CD4-positive, alpha-beta T cell treated with Interleukin-6 for 4 hours (primary cell): Measurements from ENCODE around the gene DFFA.
"Not testable (repeated sequence)": the region's sequence is repeated elsewhere in the genome, so short reads cannot be mapped to it uniquely, and the experiment has no call there.

Source experiments
- DNase-seq: peaks from one replicate; pipeline ENCODE4 v3.0.0-alpha.2; 2020; ENCODE audit warnings: mixed read lengths

Gene DFFA

GRCh38 chr1:10425826-10426534, 46.3 kb downstream of the DFFA start:
- not testable (repeated sequence) for DNase-seq

DNA sequence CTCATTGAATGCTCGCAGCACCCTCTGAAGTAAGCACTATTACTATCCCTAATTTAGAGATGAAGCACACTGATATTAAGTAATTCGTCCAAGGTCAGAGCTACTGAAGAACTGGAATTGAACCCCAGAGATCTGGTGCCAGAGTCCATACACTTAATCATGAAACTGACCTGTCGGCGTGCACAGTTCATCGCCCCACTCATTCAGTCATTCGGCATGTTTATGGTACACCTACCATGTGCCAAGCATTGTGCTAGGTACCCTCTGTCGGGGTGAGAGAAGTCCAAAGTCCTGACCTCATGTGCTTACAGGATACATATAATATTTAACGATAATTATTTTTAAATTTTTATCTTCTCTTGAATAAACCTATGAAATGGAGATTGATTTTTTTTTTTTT, 47.7 kb downstream of the DFFA start:
- DNase-seq = no peak

GRCh38 chr1:10424034-10424433, 48.3 kb downstream of the DFFA start:
- no peak for DNase-seq

- DNase-seq = no peak
These were observed 50.7 kb downstream of the DFFA start for GRCh38 chr1:10421637-10422036.

DNA sequence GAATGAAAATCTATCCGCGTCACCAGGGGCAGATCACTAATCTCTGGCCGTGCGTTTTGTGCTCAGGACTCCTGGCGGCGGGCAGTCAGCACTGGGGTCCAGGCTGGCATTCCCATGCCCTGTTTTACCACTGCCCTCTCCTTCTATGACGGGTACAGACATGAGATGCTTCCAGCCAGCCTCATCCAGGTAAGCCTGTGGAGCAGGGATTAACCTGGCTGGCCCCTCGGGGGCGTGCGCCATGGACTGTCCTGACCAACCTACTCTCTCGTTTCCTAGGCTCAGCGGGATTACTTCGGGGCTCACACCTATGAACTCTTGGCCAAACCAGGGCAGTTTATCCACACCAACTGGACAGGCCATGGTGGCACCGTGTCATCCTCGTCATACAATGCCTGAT, 53.0 kb downstream of the DFFA start:
- no peak for DNase-seq

DNA sequence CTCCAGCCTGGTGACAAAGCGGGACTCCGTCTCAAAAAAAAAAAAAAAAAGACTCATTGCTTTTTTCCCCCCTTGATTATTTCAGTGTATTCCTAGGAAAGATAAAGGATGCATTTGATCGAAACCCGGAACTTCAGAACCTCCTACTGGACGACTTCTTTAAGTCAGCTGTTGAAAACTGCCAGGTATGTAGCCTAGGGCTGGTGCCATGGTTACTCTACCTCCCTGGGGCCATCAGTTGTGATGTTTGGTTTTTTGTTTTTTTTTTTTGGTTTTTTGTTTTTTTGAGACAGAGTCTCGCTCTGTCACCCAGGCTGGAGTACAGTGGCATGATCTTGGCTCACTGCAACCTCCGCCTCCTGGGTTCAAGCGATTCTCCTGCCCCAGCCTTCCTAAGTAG, 53.6 kb downstream of the DFFA start:
- DNase-seq = not testable (repeated sequence)

- DNase-seq = not testable (repeated sequence)
These were observed 56.4 kb downstream of the DFFA start for GRCh38 chr1:10415967-10416366.

GRCh38 chr1:10415211-10415930, 57.0 kb downstream of the DFFA start:
- no peak for DNase-seq

DNA sequence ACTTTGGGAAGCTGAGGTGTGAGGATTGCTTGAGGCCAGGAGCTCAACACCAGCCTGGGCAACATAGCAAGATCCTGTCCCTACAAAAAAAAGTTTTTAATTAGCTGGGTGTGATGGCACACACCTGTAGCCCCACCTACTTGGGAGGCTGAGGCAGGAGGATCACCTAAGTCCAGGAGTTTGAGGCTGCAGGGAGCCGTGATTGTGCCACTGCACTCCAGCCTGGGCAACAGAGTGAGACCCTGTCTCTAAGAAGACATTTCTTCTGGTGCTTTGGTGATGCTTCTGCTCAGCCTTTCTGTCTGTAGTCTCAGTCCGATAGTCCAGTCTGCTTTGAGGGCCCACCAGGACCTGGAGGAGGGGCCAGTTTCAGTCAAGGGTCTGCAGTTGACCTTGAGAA, 65.1 kb downstream of the DFFA start:
- DNase-seq = no peak
